IMR-90 (cell line): ENCODE measurements around the gene CERS6. TPM values are rescaled to one million over a fixed set of nuclear protein-coding genes. Genes with fewer than 3 reads are reported as not detected.

Experiments
- ATAC-seq: fragments of 200-7000 bp; cut with Tn5 transposase; 2 replicates; pipeline ENCODE4 v1.9.1; 2020; ENCODE audit warnings: low read depth, mild to moderate bottlenecking, moderate library complexity
- BruUV-seq: library from RNA; stranded (reverse); fragments of 400-500 nt; replicated peaks from 2 replicates; lab custom pipeline; 2021; lab: Mats Ljungman, UMichigan
- CTCF ChIA-PET: fragments of 300-600 bp; formaldehyde crosslinking; extraction: SDS; loops from one replicate; lab custom pipeline; 2021; ENCODE audit warnings: antibody characterized with exemption; lab: Yijun Ruan, JAX
- POLR2A ChIA-PET: fragments of 300-600 bp; sonication (Branson Sonifier 250); formaldehyde crosslinking; loops from one replicate; lab custom pipeline; 2022; ENCODE audit warnings: antibody characterized with exemption; ENCODE audit not compliant: unreplicated experiment; lab: Charles Lee
- DNase-seq: peaks from one replicate; pipeline ENCODE4 v3.0.0; 2013
- H2AFZ ChIP-seq: replicated peaks from 2 replicates; pipeline ENCODE3; 2013; ENCODE audit warnings: low read length, mild to moderate bottlenecking; ENCODE audit not compliant: poor library complexity
- H2AK5ac ChIP-seq: 2 replicates; pipeline ENCODE4 v1.6.1; 2013; ENCODE audit warnings: low read depth, low read length, inconsistent platforms
- H2AK9ac ChIP-seq: replicated peaks from 2 replicates; pipeline ENCODE3; 2013; ENCODE audit warnings: mild to moderate bottlenecking, low read depth, low read length, moderate library complexity; ENCODE audit not compliant: poor library complexity
- H2BK120ac ChIP-seq: 2 replicates; pipeline ENCODE4 v1.6.1; 2013; ENCODE audit warnings: low read depth, low read length, inconsistent platforms
- H2BK15ac ChIP-seq: 3 replicates; pipeline ENCODE4 v1.6.1; 2013; ENCODE audit warnings: low read depth, low read length, inconsistent platforms
- H2BK20ac ChIP-seq: 2 replicates; pipeline ENCODE4 v1.6.1; 2013; ENCODE audit warnings: low read depth, mild to moderate bottlenecking, inconsistent platforms, low read length, moderate library complexity
- H2BK5ac ChIP-seq: 2 replicates; pipeline ENCODE4 v1.6.1; 2013; ENCODE audit warnings: mild to moderate bottlenecking, low read depth, low read length, inconsistent platforms; ENCODE audit not compliant: poor library complexity, severe bottlenecking
- H3K14ac ChIP-seq: replicated peaks from 2 replicates; pipeline ENCODE4 v1.6.1; 2013; ENCODE audit warnings: low read depth, low read length, inconsistent platforms
- H3K18ac ChIP-seq: 2 replicates; pipeline ENCODE4 v1.6.1; 2013; ENCODE audit warnings: low read depth, low read length, control low read depth
- H3K23ac ChIP-seq: 2 replicates; pipeline ENCODE4 v1.6.1; 2013; ENCODE audit warnings: low read depth, low read length, inconsistent platforms
- H3K27ac ChIP-seq: 2 replicates; pipeline ENCODE4 v1.5.1; 2013; ENCODE audit warnings: mild to moderate bottlenecking, control low read depth, low read length; ENCODE audit not compliant: insufficient read depth
- H3K27me3 ChIP-seq: 2 replicates; pipeline ENCODE4 v1.6.1; 2013; ENCODE audit warnings: low read length; ENCODE audit not compliant: control insufficient read depth, insufficient read depth
- H3K36me3 ChIP-seq: 2 replicates; pipeline ENCODE4 v1.6.1; 2013; ENCODE audit warnings: low read length, mixed read lengths; ENCODE audit not compliant: control insufficient read depth, insufficient read depth
- H3K4ac ChIP-seq: 2 replicates; pipeline ENCODE4 v1.6.1; 2013; ENCODE audit warnings: low read depth, low read length, inconsistent platforms
- H3K4me1 ChIP-seq: 2 replicates; pipeline ENCODE4 v1.6.1; 2013; ENCODE audit warnings: low read length, mixed read lengths; ENCODE audit not compliant: control insufficient read depth, insufficient read depth
- H3K4me2 ChIP-seq: 2 replicates; pipeline ENCODE4 v1.6.1; 2013; ENCODE audit warnings: low read depth, mild to moderate bottlenecking, control low read depth, low read length, moderate library complexity
- H3K4me3 ChIP-seq: 2 replicates; pipeline ENCODE4 v1.5.1; 2013; ENCODE audit warnings: low read depth, mild to moderate bottlenecking, control low read depth, low read length, moderate library complexity; ENCODE audit not compliant: insufficient read depth
- H3K56ac ChIP-seq: 2 replicates; pipeline ENCODE4 v1.6.1; 2013; ENCODE audit warnings: low read length, inconsistent platforms; ENCODE audit not compliant: insufficient read depth; ENCODE audit errors: extremely low read depth
- H3K79me1 ChIP-seq, 2 experiments: 2 replicates each; pipeline ENCODE4 v1.6.1; 2013; ENCODE audit warnings: low read length in 2 of 2, inconsistent platforms in 1 of 2, low read depth in 1 of 2
- H3K9ac ChIP-seq: 2 replicates; pipeline ENCODE4 v1.6.1; 2013; ENCODE audit warnings: low read depth, low read length, control low read depth
- H3K9me1 ChIP-seq: 2 replicates; pipeline ENCODE4 v1.6.1; 2013; ENCODE audit warnings: low read length, inconsistent platforms; ENCODE audit not compliant: insufficient read depth
- H3K9me3 ChIP-seq: 2 replicates; pipeline ENCODE4 v1.6.1; 2013; ENCODE audit warnings: low read length; ENCODE audit not compliant: control insufficient read depth, insufficient read depth
- H4K20me1 ChIP-seq: 2 replicates; pipeline ENCODE4 v1.6.1; 2013; ENCODE audit warnings: low read length, inconsistent platforms; ENCODE audit not compliant: insufficient read depth
- H4K5ac ChIP-seq: 2 replicates; pipeline ENCODE4 v1.6.1; 2013; ENCODE audit warnings: mild to moderate bottlenecking, low read depth, low read length, control low read depth
- H4K8ac ChIP-seq, 2 experiments: 2 replicates each; pipeline ENCODE4 v1.6.1; 2013; ENCODE audit warnings: low read depth in 2 of 2, low read length in 2 of 2, control low read depth in 1 of 2, inconsistent platforms in 1 of 2
- H4K91ac ChIP-seq: 2 replicates; pipeline ENCODE4 v1.6.1; 2013; ENCODE audit warnings: low read depth, low read length, inconsistent platforms; ENCODE audit not compliant: insufficient read depth
- RCOR1 ChIP-seq: IDR thresholded peaks from 2 replicates; pipeline ENCODE4 v1.6.1; 2012; ENCODE audit warnings: mild to moderate bottlenecking, low read length, improper control_type of control experiment; ENCODE audit not compliant: insufficient replicate concordance
- SMC3 ChIP-seq: fragments of 150-350 bp; IDR thresholded peaks from 2 replicates; pipeline ENCODE4 v1.6.1; 2016; ENCODE audit warnings: low read depth, mild to moderate bottlenecking, antibody characterized with exemption, low read length, moderate library complexity
- WGBS, 2 experiments: methylation state at CpG; one replicate each; pipeline versions ENCODE4 v1.1.5 to v1.1.7; 2013; ENCODE audit warnings: missing lambda C conversion rate in 2 of 2; ENCODE audit not compliant: insufficient read length in 1 of 2; ENCODE audit errors: extremely low coverage in 2 of 2; 5-methylcytosine and 5-hydroxymethylcytosine counted together
- dilution Hi-C: fragments of 300-500 bp; cut with HindIII; formaldehyde crosslinking; loops from one replicate; pipeline ENCODE4 v1.14.3; 2018; ENCODE audit warnings: low sequenced_read_pairs; ENCODE audit not compliant: unreplicated experiment
- in situ Hi-C: fragments of 300-500 bp; cut with MboI; formaldehyde crosslinking; loops from 3 replicates; pipeline ENCODE4 v1.14.3; 2019; ENCODE audit warnings: low sequenced_read_pairs, inconsistent platforms, mixed read lengths
- intact Hi-C: fragments of 100-400 bp; cut with micrococcal nuclease; formaldehyde crosslinking; loops from 2 replicates; pipeline ENCODE4 v1.10.0; 2022
- polyA plus RNA-seq, 3 experiments: library from polyadenylated mRNA; depleted of rRNA; stranded (reverse); fragments of >200 nt; gene quantifications; 2 replicates each; pipeline ENCODE4 v1.2.3, GENCODE V29; 2012; ENCODE audit warnings: low replicate concordance in 1 of 3
- total RNA-seq: library from RNA; depleted of rRNA; stranded (reverse); fragments of >200 nt; gene quantifications from 2 replicates; pipeline ENCODE4 v1.2.3, GENCODE V29; 2012

The CERS6 gene
- total and polyA plus RNA-seq, 2 of the 4 experiments (the other 2 are of a cell fraction) = 2.1 to 5.7 TPM

DNA sequence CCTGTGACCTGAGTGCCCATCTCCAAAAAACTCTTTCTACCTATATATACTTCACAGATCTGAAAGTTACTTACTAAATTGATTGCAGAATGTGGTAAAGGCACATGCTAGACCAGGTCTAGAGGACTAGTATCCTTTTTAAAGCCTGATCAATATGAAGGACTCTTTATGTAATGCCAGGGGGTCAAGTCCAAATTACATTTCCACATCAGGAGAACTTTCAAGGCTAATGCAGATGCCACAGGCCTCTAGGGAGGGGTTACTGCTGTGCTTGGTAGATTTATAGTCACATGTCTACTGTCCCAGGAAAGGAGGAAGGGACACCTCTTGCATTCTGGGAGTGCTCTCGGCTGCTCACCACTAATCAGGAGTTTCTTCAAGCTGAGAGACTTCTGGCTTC lies 227.9 kb downstream of the CERS6 start:
- H3K9me3 ChIP-seq = no peaks in the 10 kb centered on the region
- POLR2A ChIA-PET = no interaction called here
- ATAC-seq (no peak), DNase-seq (no peak)
- dilution Hi-C loops (no loop called here), in situ Hi-C loops (no loop called here), intact Hi-C loops (no loop called here)
- H2AK5ac ChIP-seq = no peak overlapping the region
- peaks cover 6% of the 10 kb centered on the region for H3K4me1 ChIP-seq
- H3K18ac ChIP-seq = no peak overlapping the region
- H3K9ac ChIP-seq = no peak overlapping the region
- no peaks in the 10 kb centered on the region for H3K79me1 ChIP-seq
- no peaks in the 10 kb centered on the region for H4K20me1 ChIP-seq
- no peak overlapping the region for H4K8ac ChIP-seq
- no peak overlapping the region for H3K56ac ChIP-seq
- H2BK5ac ChIP-seq = no peak overlapping the region
- H2BK15ac ChIP-seq = no peak overlapping the region
- H3K9me1 ChIP-seq = 0 out of 2 replicates have a peak, but pooled peaks cover 3% of the 10 kb centered on the region
- no CpG with 5 or more reads among the region's 1 CpG for WGBS, 2 experiments
- H2AK9ac ChIP-seq = no peak overlapping the region
- no peak overlapping the region for H4K5ac ChIP-seq
- no peak overlapping the region for H3K4me3 ChIP-seq
- no peaks in the 10 kb centered on the region for H3K27me3 ChIP-seq
- no peak for TF ChIP-seq SMC3
- TF ChIP-seq RCOR1 = no peak
- BruUV-seq = no TSS peak
- no peak overlapping the region for H2BK120ac ChIP-seq
- H3K14ac ChIP-seq = no peak overlapping the region
- no peak overlapping the region for H3K27ac ChIP-seq
- H2BK20ac ChIP-seq = no peak overlapping the region
- no peaks in the 10 kb centered on the region for H3K36me3 ChIP-seq
- H2AFZ ChIP-seq = no peak overlapping the region
- no peak overlapping the region for H3K4me2 ChIP-seq
- no peak overlapping the region for H3K23ac ChIP-seq
- no peak overlapping the region for H3K4ac ChIP-seq
- H4K91ac ChIP-seq = no peak overlapping the region
- CTCF ChIA-PET = no interaction called here
